HCT116 (cell line): ENCODE data around the gene DMGDH. TPM values are rescaled to one million over a fixed set of nuclear protein-coding genes. Genes with fewer than 3 reads are reported as not detected.

Experiments
- ATAC-seq: fragments of 200-7000 bp; cut with Tn5 transposase; 2 replicates; pipeline ENCODE4 v1.9.1; 2020; ENCODE audit warnings: mild to moderate bottlenecking, moderate library complexity
- BruUV-seq: library from RNA; stranded (reverse); fragments of 400-500 nt; replicated peaks from 2 replicates; lab custom pipeline; 2021; lab: Mats Ljungman, UMichigan
- CTCF ChIA-PET: fragments of 300-600 bp; sonication (Branson Sonifier 250); formaldehyde crosslinking; loops from one replicate; lab custom pipeline; 2021; ENCODE audit warnings: antibody characterized with exemption; lab: Charles Lee
- POLR2A ChIA-PET: fragments of 300-600, 350-600 bp; sonication (Branson Sonifier 250); formaldehyde crosslinking; loops from one replicate; lab custom pipeline; 2021; ENCODE audit warnings: antibody characterized with exemption; lab: Charles Lee
- RAD21 ChIA-PET, 2 experiments: fragments of 300-600 bp; sonication (Branson Sonifier 250); formaldehyde crosslinking; loops; one replicate each; lab custom pipeline; 2023; ENCODE audit warnings: low total read pairs in 2 of 2; ENCODE audit not compliant: uncharacterized antibody in 2 of 2, unreplicated experiment in 2 of 2, low non-redundant PET in 1 of 2; lab: Charles Lee
- DNase-seq: peaks from one replicate; pipeline ENCODE4 v3.0.0-alpha.2; 2010; ENCODE audit warnings: low read depth, low spot score
- H2AFZ ChIP-seq: fragments of 200-600 bp; shearing (Covaris generic), sonication (generic); 2 replicates; pipeline ENCODE4 v1.6.1; 2017; ENCODE audit warnings: low read depth, mixed run types, mixed read lengths, antibody characterized with exemption, low read length; ENCODE audit not compliant: poor library complexity, severe bottlenecking
- H3K27ac ChIP-seq: 2 replicates; pipeline ENCODE4 v1.5.1; 2012; ENCODE audit warnings: low read depth, low read length
- H3K27me3 ChIP-seq: fragments of 200-600 bp; sonication (generic); 2 replicates; pipeline ENCODE4 v1.6.1; 2016; ENCODE audit warnings: mixed run types, low read length, mixed read lengths; ENCODE audit not compliant: insufficient read depth
- H3K36me3 ChIP-seq, 2 experiments: fragments of 200-500 bp in 1 of 2; fragments of 200-600 bp in 1 of 2; sonication (Bioruptor generic) in 1 of 2; sonication (generic) in 1 of 2; 2 replicates each; pipeline versions ENCODE4 v1.5.1 to v1.6.1; 2014 to 2016; ENCODE audit warnings: low read length in 2 of 2, inconsistent platforms in 1 of 2, mixed read lengths in 1 of 2, mixed run types in 1 of 2; ENCODE audit not compliant: insufficient read depth in 2 of 2, control insufficient read depth in 1 of 2
- H3K4me1 ChIP-seq, 2 experiments: fragments of 200-600 bp in 1 of 2; sonication (generic) in 1 of 2; 2 replicates each; pipeline versions ENCODE4 v1.5.1 to v1.6.1; 2012 to 2017; ENCODE audit warnings: low read length in 2 of 2, inconsistent platforms in 1 of 2, mild to moderate bottlenecking in 1 of 2, mixed read lengths in 1 of 2, mixed run types in 1 of 2, moderate library complexity in 1 of 2; ENCODE audit not compliant: insufficient read depth in 2 of 2, control insufficient read depth in 1 of 2
- H3K4me2 ChIP-seq: fragments of 200-600 bp; sonication (generic); 2 replicates; pipeline ENCODE4 v1.6.1; 2017; ENCODE audit warnings: mixed run types, low read length, mixed read lengths
- H3K4me3 ChIP-seq, 2 experiments: fragments of 200-600 bp in 1 of 2; sonication (generic) in 1 of 2; replicated peaks in 1 of 2; 2 replicates each; pipeline ENCODE4 v1.5.1; 2011 to 2016; ENCODE audit warnings: low read length in 2 of 2, control low read depth in 1 of 2, low read depth in 1 of 2, mild to moderate bottlenecking in 1 of 2, mixed read lengths in 1 of 2, mixed run types in 1 of 2
- H3K79me2 ChIP-seq: fragments of 200-600 bp; sonication (generic); 2 replicates; pipeline ENCODE4 v1.6.1; 2017; ENCODE audit warnings: mild to moderate bottlenecking, mixed run types, low read length, moderate library complexity, mixed read lengths; ENCODE audit not compliant: insufficient read depth
- H3K9ac ChIP-seq: fragments of 200-600 bp; sonication (generic); 2 replicates; pipeline ENCODE4 v1.6.1; 2016; ENCODE audit warnings: low read length, mixed read lengths
- H3K9me2 ChIP-seq: fragments of 200-600 bp; sonication (generic), shearing (Covaris generic); 2 replicates; pipeline ENCODE4 v1.6.1; 2017; ENCODE audit warnings: mixed run types, mild to moderate bottlenecking, moderate library complexity; ENCODE audit not compliant: insufficient read depth
- H3K9me3 ChIP-seq, 2 experiments: fragments of 200-500 bp in 1 of 2; fragments of 200-600 bp in 1 of 2; sonication (Bioruptor generic) in 1 of 2; sonication (generic) in 1 of 2; 2 replicates each; pipeline ENCODE4 v1.6.1; 2014 to 2017; ENCODE audit warnings: low read length in 2 of 2, mixed read lengths in 2 of 2, inconsistent platforms in 1 of 2, low read depth in 1 of 2, mild to moderate bottlenecking in 1 of 2, mixed run types in 1 of 2, moderate library complexity in 1 of 2; ENCODE audit not compliant: control insufficient read depth in 1 of 2, insufficient read depth in 1 of 2
- H4K20me1 ChIP-seq: fragments of 200-600 bp; sonication (generic), shearing (Covaris generic); 2 replicates; pipeline ENCODE4 v1.6.1; 2017; ENCODE audit warnings: mixed run types, mild to moderate bottlenecking, moderate library complexity; ENCODE audit not compliant: insufficient read depth
- ATF3 ChIP-seq: IDR thresholded peaks from 2 replicates; pipeline ENCODE4 v1.6.1; 2012
- CBX3 ChIP-seq: IDR thresholded peaks from 2 replicates; pipeline ENCODE4 v1.6.1; 2012; ENCODE audit warnings: low read depth
- CEBPB ChIP-seq: IDR thresholded peaks from 2 replicates; pipeline ENCODE4 v1.6.1; 2012; ENCODE audit warnings: low read depth
- CTCF ChIP-seq, 3 experiments: fragments of 200-600 bp in 1 of 3; sonication (generic) in 1 of 3; IDR thresholded peaks in 2 of 3; conservative IDR thresholded peaks in 1 of 3; 2 replicates each; pipeline ENCODE4 v1.5.1; 2012 to 2017; ENCODE audit warnings: low read depth in 2 of 3, low read length in 2 of 3, antibody characterized with exemption in 1 of 3, borderline replicate concordance in 1 of 3, control low read depth in 1 of 3, mild to moderate bottlenecking in 1 of 3, mixed read lengths in 1 of 3, mixed run types in 1 of 3, moderate library complexity in 1 of 3; ENCODE audit not compliant: insufficient read depth in 1 of 3
- EGR1 ChIP-seq: IDR thresholded peaks from 2 replicates; pipeline ENCODE4 v1.6.1; 2012; ENCODE audit warnings: low read depth
- EZH2 ChIP-seq: fragments of 200-600 bp; sonication (generic); IDR thresholded peaks from 2 replicates; pipeline ENCODE4 v1.6.1; 2017; ENCODE audit warnings: antibody characterized with exemption, mixed run types
- FOSL1 ChIP-seq: IDR thresholded peaks from 2 replicates; pipeline ENCODE4 v1.6.1; 2012; ENCODE audit warnings: low read depth
- JUND ChIP-seq: IDR thresholded peaks from 2 replicates; pipeline ENCODE4 v1.6.1; 2012
- POLR2A ChIP-seq: IDR thresholded peaks from 2 replicates; pipeline ENCODE4 v1.7.0; 2011; ENCODE audit warnings: borderline replicate concordance; ENCODE audit not compliant: insufficient read depth, insufficient read length; ENCODE audit errors: extremely low read depth
- POLR2AphosphoS5 ChIP-seq: IDR thresholded peaks from 2 replicates; pipeline ENCODE4 v1.6.1; 2011; ENCODE audit warnings: mild to moderate bottlenecking, low read depth, low read length, moderate library complexity
- REST ChIP-seq: IDR thresholded peaks from 2 replicates; pipeline ENCODE4 v1.6.1; 2012; ENCODE audit warnings: low read depth
- SIN3A ChIP-seq: IDR thresholded peaks from 2 replicates; pipeline ENCODE4 v1.6.1; 2012; ENCODE audit warnings: low read depth
- SP1 ChIP-seq: IDR thresholded peaks from 2 replicates; pipeline ENCODE4 v1.6.1; 2012; ENCODE audit warnings: low read depth
- SRF ChIP-seq: IDR thresholded peaks from 2 replicates; pipeline ENCODE4 v1.6.1; 2012; ENCODE audit warnings: low read depth
- TCF7L2 ChIP-seq: IDR thresholded peaks from 2 replicates; pipeline ENCODE4 v1.7.0; 2011; ENCODE audit warnings: borderline replicate concordance, inconsistent platforms; ENCODE audit not compliant: insufficient read depth, insufficient read length; ENCODE audit errors: extremely low read depth
- ZFX ChIP-seq: fragments of 450-650 bp; IDR thresholded peaks from 2 replicates; pipeline ENCODE4 v1.6.1; 2017
- intact Hi-C: fragments of 100-400 bp; cut with micrococcal nuclease; formaldehyde crosslinking; loops from 2 replicates; pipeline ENCODE4 v1.10.0; 2022
- total RNA-seq: library from RNA; stranded (reverse); gene quantifications from one replicate; pipeline ENCODE4 v1.2.1, GENCODE V29; 2021; ENCODE audit not compliant: unreplicated experiment
- TF ChIP-seq, protein P1 (sequence below): IDR thresholded peaks from 2 replicates; pipeline ENCODE4 v1.6.1; 2012

DMGDH gene
- total RNA-seq, 1 experiment from 2014 or later: 2.3 TPM

DNA sequence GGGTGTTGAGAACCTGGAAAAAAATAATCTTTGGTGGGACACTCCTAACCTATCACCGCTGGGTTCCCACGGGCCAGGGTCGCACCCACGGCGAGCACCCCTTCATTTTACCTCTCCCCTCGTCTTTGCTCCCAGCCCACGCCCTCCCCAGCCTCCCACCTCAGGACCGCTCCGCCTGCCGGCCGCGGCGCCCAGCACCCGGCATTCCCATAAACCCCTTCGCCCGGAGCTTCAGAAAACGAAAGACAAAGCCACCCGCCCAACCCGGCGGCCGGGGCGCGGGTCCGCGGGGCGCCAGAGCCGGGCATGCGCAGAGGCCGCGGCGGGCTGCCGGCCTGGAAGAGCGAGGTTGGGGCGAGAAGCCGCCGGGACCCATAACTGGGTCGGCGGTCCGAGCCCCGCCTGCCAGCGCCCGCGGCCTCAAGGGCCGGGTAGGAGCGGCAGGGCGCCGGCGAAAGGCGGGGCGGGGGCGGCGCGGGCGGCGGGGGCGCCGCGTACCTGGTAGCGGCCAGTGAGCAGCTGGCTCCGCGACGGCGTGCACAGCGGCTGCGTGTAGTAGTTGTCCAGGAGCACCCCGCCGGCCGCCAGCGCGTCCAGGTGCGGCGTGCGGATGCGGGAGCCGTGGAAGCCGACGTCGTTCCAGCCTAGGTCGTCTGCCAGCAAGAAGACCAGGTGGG, 84.9 kb downstream of the DMGDH start:
- Histone ChIP-seq H3K9ac (peak overlapping the region; percentile 64), H2AFZ (peak overlapping the region; percentile 96), H3K36me3 (no peaks in the 10 kb centered on the region), H3K9me3 (no peaks in the 10 kb centered on the region), H3K4me2 (peak overlapping the region; percentile 94), H4K20me1 (no peaks in the 10 kb centered on the region), H3K4me1 (peaks cover 16 to 37% of the 10 kb centered on the region in 2 experiments), H3K79me2 (no peaks in the 10 kb centered on the region), H3K27me3 (no peaks in the 10 kb centered on the region), H3K4me3 (peak overlapping the region; percentile 48 to 66), H3K27ac (peak overlapping the region; percentile 90), H3K9me2 (no peaks in the 10 kb centered on the region)
- POLR2A ChIA-PET: interaction anchor here (0.6 to 1.1 kb wide), 2 partner anchors 9 to 625 kb away, joined by 3 to 9 read pairs; no protein-coding TSS in a partner anchor
- ATAC-seq: peak; percentile 81
- DNase-seq: peak; percentile 48
- intact Hi-C loops: loop anchor here (2.0 kb wide), 1 partner anchor 148 kb away; no protein-coding TSS in a partner anchor
- no TSS peak for BruUV-seq
- CTCF ChIA-PET: interaction anchor here (0.9 to 3.7 kb wide), 8 partner anchors 19 to 1099 kb away, joined by 3 to 17 read pairs (median 4); no protein-coding TSS in a partner anchor
- RAD21 ChIA-PET: interaction anchor here in 1 of 2 experiments (0.6 to 1.0 kb wide), 2 partner anchors 36 to 149 kb away, joined by 3 read pairs; no protein-coding TSS in a partner anchor
- TF ChIP-seq REST (no peak), POLR2A (peak; percentile 70), SP1 (no peak), POLR2AphosphoS5 (peak; percentile 68), JUND (no peak), SIN3A (no peak; the same call in none of the 2 replicates), ZFX (no peak; the same call in 1 of the 2 replicates), ATF3 (no peak), EZH2 (no peak), FOSL1 (no peak), SRF (no peak), EGR1 (no peak), TCF7L2 (no peak), CBX3 (0 out of 2 replicates have a peak, but pooled peaks have one; percentile 5), CEBPB (no peak), CTCF (IDR thresholded peaks at IDR 0.05 in 2 of 3, conservative IDR thresholded peaks at IDR 0.05 in 1 of 3; ENCODE audit: borderline replicate concordance in 1 of 3, insufficient read depth in 1 of 3, low read depth in 2 of 3, low read length in 2 of 3) (peak in 1 of 3 experiments; percentile 35; a peak in 2 of 6 replicates)
- TF ChIP-seq, protein P1, sequence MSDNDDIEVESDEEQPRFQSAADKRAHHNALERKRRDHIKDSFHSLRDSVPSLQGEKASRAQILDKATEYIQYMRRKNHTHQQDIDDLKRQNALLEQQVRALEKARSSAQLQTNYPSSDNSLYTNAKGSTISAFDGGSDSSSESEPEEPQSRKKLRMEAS: peak; percentile 60
